Germinal center (tissue), 1 donor: Measurements from ENCODE around the gene MCM10.
"Not testable (repeated sequence)": the region's sequence is repeated elsewhere in the genome, so short reads cannot be mapped to it uniquely, and the experiment has no call there.

Experiments used
- DNase-seq: peaks from one replicate; pipeline ENCODE4 v3.0.0; 2012; ENCODE audit warnings: mixed read lengths, low spot score

The MCM10 gene

DNA sequence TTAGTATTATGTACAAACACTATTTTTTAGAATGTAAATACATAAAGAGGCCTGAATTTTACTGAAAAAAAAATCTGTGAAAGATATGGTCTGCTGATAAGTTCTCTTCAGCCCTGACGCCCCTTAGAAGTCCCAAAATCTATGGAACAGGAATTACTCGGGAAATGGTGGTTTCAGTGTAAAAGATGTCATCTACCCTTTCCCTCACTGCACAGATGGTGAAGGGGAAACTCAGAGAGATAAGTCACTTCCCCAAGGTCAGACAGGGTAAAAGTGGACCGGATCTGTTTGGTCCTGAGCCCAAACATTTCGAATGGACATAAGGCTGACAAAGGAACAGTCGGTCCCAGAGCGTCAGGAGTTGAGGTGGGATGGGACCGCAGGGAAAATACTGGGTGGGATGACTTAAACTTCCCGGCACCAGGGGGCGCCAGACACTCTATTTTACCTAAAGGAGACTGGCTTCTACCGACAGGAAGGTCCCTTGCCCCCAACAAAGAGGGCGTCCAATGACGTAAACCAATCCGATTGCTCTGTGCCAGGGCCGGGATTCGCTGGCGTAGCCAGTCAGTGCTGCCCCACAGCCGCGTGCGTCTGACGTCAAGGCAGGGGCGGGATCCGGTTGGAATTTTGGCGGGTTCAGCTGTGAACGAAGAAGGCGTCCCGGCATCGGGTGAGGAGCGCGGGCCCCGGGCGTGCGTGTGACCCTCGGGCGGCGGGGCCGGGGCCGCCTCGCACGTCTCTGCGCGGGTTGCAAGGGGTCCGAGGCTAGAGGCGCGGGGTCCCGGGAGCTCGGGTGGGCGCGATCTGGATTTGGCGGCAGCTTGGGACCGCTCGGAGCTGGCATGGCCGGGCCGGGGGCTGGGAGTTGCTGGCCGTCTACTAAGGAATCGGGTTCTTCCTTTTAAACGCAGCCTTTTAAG lies at the start of gene MCM10:
Gene MCM10, plus strand, starts transcription at position 625 of the 923 bp plus-strand sequence. CDS start 2,645 bp downstream, outside the sequence.
- peak; percentile 97 for DNase-seq

- no peak for DNase-seq
Measured at GRCh38 chr10:13113544-13113943, 47.8 kb upstream of the MCM10 start.

GRCh38 chr10:13115832-13116803 lies 45.2 kb upstream of the MCM10 start:
- no peak for DNase-seq

GRCh38 chr10:13117841-13118783 lies 43.2 kb upstream of the MCM10 start:
- peak; percentile 9 for DNase-seq

- no peak for DNase-seq
Measured at GRCh38 chr10:13118784-13119410, 42.5 kb upstream of the MCM10 start.

DNA sequence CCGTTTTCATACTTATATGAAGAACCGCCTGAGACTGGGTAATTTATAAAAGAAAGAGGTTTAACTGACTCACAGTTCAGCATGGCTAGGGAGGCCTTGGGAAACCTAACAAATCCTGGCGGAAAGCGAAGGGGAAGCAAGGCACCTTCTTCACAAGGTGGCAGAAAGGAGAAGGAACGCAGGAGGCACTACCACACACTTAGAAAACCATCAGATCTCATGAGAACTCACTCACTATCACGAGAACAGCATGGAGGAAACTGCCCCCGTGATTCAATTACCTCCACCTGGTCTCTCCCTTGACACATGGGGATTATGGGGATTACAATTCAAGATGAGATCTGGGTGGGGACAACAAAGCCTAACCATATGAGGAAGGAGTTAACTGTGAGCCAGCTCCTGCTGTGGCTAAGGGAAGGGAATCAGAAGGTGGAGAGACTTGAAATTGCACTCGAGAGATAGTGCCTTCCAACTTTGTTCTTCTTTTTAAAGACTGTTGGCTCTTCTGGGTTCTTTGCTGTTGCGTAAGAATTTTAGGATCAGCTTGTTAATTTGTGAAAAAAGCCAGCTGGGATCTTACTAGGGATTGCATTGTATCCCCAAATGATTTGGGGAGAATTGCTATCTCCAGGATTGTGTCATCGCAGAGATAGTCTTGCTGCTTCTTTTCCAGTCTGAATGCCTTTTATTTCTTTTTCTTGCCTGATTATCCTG lies 40.4 kb upstream of the MCM10 start:
- no peak for DNase-seq

- no peak for DNase-seq
Measured at GRCh38 chr10:13121500-13121854, 39.9 kb upstream of the MCM10 start.

DNA sequence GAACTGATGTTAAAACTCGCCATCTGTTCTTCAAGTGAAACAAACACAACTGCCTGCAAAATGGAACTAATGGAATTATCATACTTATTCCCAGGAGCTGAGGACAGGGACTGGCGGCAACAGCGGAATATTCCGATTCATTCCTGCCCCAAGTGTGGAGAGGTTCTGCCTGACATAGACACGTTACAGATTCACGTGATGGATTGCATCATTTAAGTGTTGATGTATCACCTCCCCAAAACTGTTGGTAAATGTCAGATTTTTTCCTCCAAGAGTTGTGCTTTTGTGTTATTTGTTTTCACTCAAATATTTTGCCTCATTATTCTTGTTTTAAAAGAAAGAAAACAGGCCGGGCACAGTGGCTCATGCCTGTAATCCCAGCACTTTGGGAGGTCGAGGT lies 24.7 kb upstream of the MCM10 start:
- DNase-seq, result no peak

DNA sequence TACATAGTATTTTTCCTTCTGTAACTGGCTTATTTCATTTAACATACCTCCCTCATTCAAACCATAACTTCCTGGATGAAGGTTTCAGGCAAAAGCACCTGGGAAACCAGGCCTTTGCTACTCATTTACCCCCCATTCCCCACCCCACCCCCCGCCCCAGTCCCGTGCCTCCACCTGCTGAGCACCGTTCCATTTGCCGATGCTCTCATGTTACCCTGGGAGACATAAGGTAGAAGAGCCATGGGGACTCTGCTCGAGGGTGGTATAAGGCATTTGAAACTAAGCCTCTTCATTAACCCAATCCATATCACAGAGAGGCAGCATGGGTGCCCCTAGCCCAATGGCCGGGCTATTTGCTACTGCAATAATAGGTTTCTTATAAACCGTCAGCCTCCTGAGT lies 22.2 kb upstream of the MCM10 start:
- no peak for DNase-seq

DNA sequence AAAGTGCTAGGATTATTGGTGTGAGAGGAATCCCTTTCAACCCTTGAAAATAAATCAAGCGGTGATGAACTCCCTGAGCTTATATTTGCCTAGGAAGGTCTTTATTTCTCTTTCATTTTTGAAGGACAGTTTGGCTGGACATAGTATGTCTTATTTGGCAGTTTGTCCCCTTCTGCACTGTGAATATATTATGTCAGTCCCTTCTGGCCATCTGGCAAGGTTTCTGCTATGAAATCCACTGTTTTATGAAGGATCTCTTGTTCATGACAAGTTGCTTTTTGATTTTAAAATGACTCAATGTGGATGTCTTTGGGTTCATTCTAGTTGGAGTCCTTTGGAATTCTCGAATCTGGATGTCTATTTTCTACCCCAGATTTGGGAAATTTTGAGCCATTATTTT lies 21.7 kb upstream of the MCM10 start:
- no peak for DNase-seq

GRCh38 chr10:13140627-13141190 lies 20.6 kb upstream of the MCM10 start:
- DNase-seq, result no peak

DNA sequence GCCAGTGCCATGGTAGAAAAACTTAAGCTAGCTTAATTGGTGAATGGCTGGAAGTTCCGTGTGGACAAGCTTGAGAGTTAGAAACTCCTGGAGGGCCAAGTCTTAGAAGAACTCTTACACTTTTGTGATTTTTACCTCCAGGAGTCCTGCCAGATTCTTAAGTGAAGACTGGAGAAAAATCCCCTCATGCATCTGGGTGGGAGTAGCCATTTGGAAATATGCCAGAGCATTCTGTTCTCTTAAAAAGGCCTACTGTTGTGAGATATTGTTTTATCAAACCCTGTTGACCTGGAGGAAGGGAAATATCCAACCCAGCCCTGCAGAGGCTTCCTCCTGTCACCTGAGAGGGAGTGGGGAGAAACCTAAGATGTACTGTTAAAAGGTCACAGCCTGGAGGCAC lies 17.6 kb upstream of the MCM10 start:
- DNase-seq, result no peak

- DNase-seq, result no peak
Measured at GRCh38 chr10:13144814-13145213, 16.5 kb upstream of the MCM10 start.

- DNase-seq, result no peak
Measured at GRCh38 chr10:13146379-13146778, 15.0 kb upstream of the MCM10 start.

GRCh38 chr10:13147161-13147560 lies 14.2 kb upstream of the MCM10 start:
- no peak for DNase-seq

DNA sequence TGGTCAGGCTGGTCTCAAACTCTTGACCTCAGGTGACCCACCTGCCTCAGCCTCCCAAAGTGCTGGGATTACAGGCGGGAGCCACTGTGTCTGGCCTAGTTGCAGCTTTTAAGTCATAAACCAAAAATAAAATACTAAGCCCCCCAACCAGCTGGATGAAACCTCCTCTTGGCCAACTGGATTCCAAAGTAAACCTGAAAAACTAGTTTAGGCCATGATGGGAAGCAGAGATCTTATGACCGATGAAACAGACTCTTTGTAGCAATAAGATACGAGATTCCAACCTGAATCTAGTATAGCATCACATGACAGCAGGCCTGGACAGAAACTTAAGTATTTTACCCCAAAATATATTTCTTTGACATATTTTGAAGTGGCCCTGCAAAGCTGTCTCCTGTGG lies 9.1 kb upstream of the MCM10 start:
- no peak for DNase-seq

- not testable (repeated sequence) for DNase-seq
Measured at GRCh38 chr10:13155860-13156259, 5.5 kb upstream of the MCM10 start.

DNA sequence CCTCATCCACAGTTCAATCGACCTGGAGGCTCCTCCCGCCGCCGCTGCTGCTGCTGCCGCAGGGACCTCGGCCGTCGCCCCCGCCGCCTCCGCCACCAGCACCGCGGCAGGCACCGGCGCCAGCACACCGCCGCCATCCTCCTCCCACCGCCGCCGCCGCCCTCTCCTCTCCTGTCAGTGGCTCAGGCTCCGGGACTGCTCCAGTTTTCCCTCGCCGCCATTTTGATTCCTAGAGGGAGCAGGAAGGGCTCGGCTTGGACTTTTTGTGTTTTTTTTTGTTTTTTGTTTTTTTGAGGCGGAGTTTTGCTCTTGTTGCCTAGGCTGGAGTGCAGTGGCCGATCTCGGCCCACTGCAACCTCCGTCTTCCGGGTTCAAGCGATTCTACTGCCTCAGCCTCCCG lies 3.0 kb upstream of the MCM10 start:
- no peak for DNase-seq

- DNase-seq, result peak; percentile 11
Measured at GRCh38 chr10:13161857-13162271, 506 bp downstream of the MCM10 start.

DNA sequence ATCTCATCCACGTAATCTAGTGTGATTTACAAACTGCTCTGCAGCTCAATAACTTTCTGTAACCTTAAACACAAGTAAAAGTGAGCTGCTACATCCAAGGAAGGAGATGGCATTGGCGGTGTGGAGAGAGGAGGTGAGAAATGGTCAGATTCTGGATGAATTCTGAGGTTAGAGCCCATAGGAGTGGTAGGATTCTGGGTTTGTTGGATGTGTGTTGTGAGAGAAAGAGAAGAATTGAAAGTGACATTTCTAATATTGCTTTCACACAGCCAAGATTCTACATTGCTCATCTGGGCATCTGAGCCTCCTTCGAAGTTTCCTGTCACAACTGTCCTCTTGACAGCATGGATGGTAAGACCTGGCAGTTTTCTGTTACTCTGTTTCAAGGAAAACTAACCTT lies 2.5 kb downstream of the MCM10 start:
- DNase-seq, result no peak
